Measurements from ENCODE around the gene NLRC4.
"Not testable (repeated sequence)": the region's sequence is repeated elsewhere in the genome, so short reads cannot be mapped to it uniquely, and the experiment has no call there.

Gene NLRC4

GRCh38 chr2:32222966-32223365, 41.7 kb downstream of the NLRC4 start:
- Histone ChIP-seq H3K27me3 (no peaks in the 10 kb centered on the region), H3K4me2 (no peak overlapping the region), H3K9me3 (no peaks in the 10 kb centered on the region), H3K9ac (no peak overlapping the region), H3K36me3 (peaks cover 39% of the 10 kb centered on the region), H3K4me1 (no peaks in the 10 kb centered on the region), H3K4me3 (no peak overlapping the region), H3K27ac (no peak overlapping the region), H4K20me1 (no peaks in the 10 kb centered on the region)
- no peak for TF ChIP-seq Cebpa-rat (IDR thresholded peaks at IDR 0.05)

- TF ChIP-seq Cebpa-rat (IDR thresholded peaks at IDR 0.05): no peak
- no peak overlapping the region for H3K9ac ChIP-seq
- no peaks in the 10 kb centered on the region for H3K27me3 ChIP-seq
- peaks cover 50% of the 10 kb centered on the region for H3K36me3 ChIP-seq
- H3K9me3 ChIP-seq: no peaks in the 10 kb centered on the region
- H3K4me3 ChIP-seq: no peak overlapping the region
- H3K4me2 ChIP-seq: no peak overlapping the region
- H4K20me1 ChIP-seq: no peaks in the 10 kb centered on the region
- no peak overlapping the region for H3K27ac ChIP-seq
- no peaks in the 10 kb centered on the region for H3K4me1 ChIP-seq
Measured at GRCh38 chr2:32220445-32220844, 44.2 kb downstream of the NLRC4 start.

GRCh38 chr2:32212295-32212694, 52.4 kb downstream of the NLRC4 start:
- Histone ChIP-seq H3K4me1 (no peaks in the 10 kb centered on the region), H4K20me1 (no peaks in the 10 kb centered on the region), H3K4me2 (no peak overlapping the region), H3K9ac (no peak overlapping the region), H3K9me3 (no peaks in the 10 kb centered on the region), H3K36me3 (0 out of 2 replicates have a peak, but pooled peaks cover 23% of the 10 kb centered on the region), H3K27me3 (no peaks in the 10 kb centered on the region), H3K27ac (no peak overlapping the region), H3K4me3 (no peak overlapping the region)
- no peak for TF ChIP-seq Cebpa-rat (IDR thresholded peaks at IDR 0.05)

GRCh38 chr2:32210767-32211408, 53.8 kb downstream of the NLRC4 start:
- Histone ChIP-seq H4K20me1 (no peaks in the 10 kb centered on the region), H3K27ac (no peak overlapping the region), H3K27me3 (no peaks in the 10 kb centered on the region)

GRCh38 chr2:32203428-32203827, 61.3 kb downstream of the NLRC4 start:
- H3K9ac ChIP-seq, H3K4me3 ChIP-seq: not testable (repeated sequence)
- peaks cover 53% of the 10 kb centered on the region for H3K36me3 ChIP-seq

More at GRCh38 chr2:32210767-32211408, 53.8 kb downstream of the NLRC4 start:
- Histone ChIP-seq H3K4me3 (no peak overlapping the region), H3K9me3 (no peaks in the 10 kb centered on the region), H3K4me1 (no peaks in the 10 kb centered on the region), H3K9ac (no peak overlapping the region), H3K36me3 (0 out of 2 replicates have a peak, but pooled peaks cover 20% of the 10 kb centered on the region), H3K4me2 (no peak overlapping the region)
- TF ChIP-seq Cebpa-rat (IDR thresholded peaks at IDR 0.05): no peak

GRCh38 chr2:32200814-32201213, 63.9 kb downstream of the NLRC4 start:
- no peak overlapping the region for H3K9ac ChIP-seq
- TF ChIP-seq Cebpa-rat (IDR thresholded peaks at IDR 0.05): no peak
- no peak overlapping the region for H3K4me3 ChIP-seq
- peaks cover 77% of the 10 kb centered on the region for H3K36me3 ChIP-seq
- no peaks in the 10 kb centered on the region for H3K27me3 ChIP-seq
- H3K4me1 ChIP-seq: no peaks in the 10 kb centered on the region
- no peak overlapping the region for H3K4me2 ChIP-seq
- no peak overlapping the region for H3K27ac ChIP-seq
- no peaks in the 10 kb centered on the region for H3K9me3 ChIP-seq
- no peaks in the 10 kb centered on the region for H4K20me1 ChIP-seq

More at GRCh38 chr2:32203428-32203827, 61.3 kb downstream of the NLRC4 start:
- H3K4me1 ChIP-seq, H3K4me2 ChIP-seq, H3K9me3 ChIP-seq, H3K27me3 ChIP-seq, H3K27ac ChIP-seq, H4K20me1 ChIP-seq: not testable (repeated sequence)

GRCh38 chr2:32192418-32192817, 72.3 kb downstream of the NLRC4 start:
- Histone ChIP-seq H4K20me1 (no peaks in the 10 kb centered on the region), H3K36me3 (peaks cover 43% of the 10 kb centered on the region), H3K4me3 (no peak overlapping the region), H3K9ac (no peak overlapping the region), H3K27me3 (no peaks in the 10 kb centered on the region), H3K4me2 (no peak overlapping the region), H3K27ac (no peak overlapping the region), H3K9me3 (no peaks in the 10 kb centered on the region), H3K4me1 (no peaks in the 10 kb centered on the region; the same call in 1 of the 2 replicates)
- no peak for TF ChIP-seq Cebpa-rat (IDR thresholded peaks at IDR 0.05)

- H3K27ac ChIP-seq: no peak overlapping the region
- no peaks in the 10 kb centered on the region; the same call in 1 of the 2 replicates for H3K4me1 ChIP-seq
- TF ChIP-seq Cebpa-rat (IDR thresholded peaks at IDR 0.05): no peak
- H3K9me3 ChIP-seq: no peaks in the 10 kb centered on the region
- H3K27me3 ChIP-seq: no peaks in the 10 kb centered on the region
- H3K4me2 ChIP-seq: no peak overlapping the region
- H3K36me3 ChIP-seq: peaks cover 49% of the 10 kb centered on the region
- no peak overlapping the region for H3K4me3 ChIP-seq
- no peak overlapping the region for H3K9ac ChIP-seq
- H4K20me1 ChIP-seq: no peaks in the 10 kb centered on the region
Measured at GRCh38 chr2:32189011-32189410, 75.7 kb downstream of the NLRC4 start.

- H3K27me3 ChIP-seq: no peaks in the 10 kb centered on the region
- H3K4me1 ChIP-seq: no peaks in the 10 kb centered on the region
- H3K27ac ChIP-seq: no peak overlapping the region
- no peaks in the 10 kb centered on the region for H3K9me3 ChIP-seq
- H3K4me2 ChIP-seq: no peak overlapping the region
- H3K9ac ChIP-seq: no peak overlapping the region
- H3K4me3 ChIP-seq: no peak overlapping the region
- peaks cover 59% of the 10 kb centered on the region for H3K36me3 ChIP-seq
- no peaks in the 10 kb centered on the region for H4K20me1 ChIP-seq
- no peak for TF ChIP-seq Cebpa-rat (IDR thresholded peaks at IDR 0.05)
Measured at GRCh38 chr2:32182667-32183066, 82.0 kb downstream of the NLRC4 start.

All from BLaER1 (cell line).